Peyer's patch (tissue), 4 donors: ENCODE results near the gene MAST2.

Experiments used
- POLR2A ChIP-seq, 2 donors: fragments of 450-650 bp; IDR thresholded peaks; one replicate each; pipeline ENCODE4 v1.5.1; 2017; ENCODE audit warnings: antibody characterized with exemption in 2 of 2, mild to moderate bottlenecking in 2 of 2, moderate library complexity in 2 of 2
- TF ChIP-seq, protein P1 (sequence below), 6 experiments: fragments of 450-650 bp in 4 of 6; fragments of 200-600 bp in 2 of 6; sonication (generic) in 1 of 6; IDR thresholded peaks; one replicate each; pipeline ENCODE4 v1.5.1; 2017 to 2019; ENCODE audit warnings: antibody characterized with exemption in 6 of 6, mild to moderate bottlenecking in 3 of 6, moderate library complexity in 1 of 6

DNA sequence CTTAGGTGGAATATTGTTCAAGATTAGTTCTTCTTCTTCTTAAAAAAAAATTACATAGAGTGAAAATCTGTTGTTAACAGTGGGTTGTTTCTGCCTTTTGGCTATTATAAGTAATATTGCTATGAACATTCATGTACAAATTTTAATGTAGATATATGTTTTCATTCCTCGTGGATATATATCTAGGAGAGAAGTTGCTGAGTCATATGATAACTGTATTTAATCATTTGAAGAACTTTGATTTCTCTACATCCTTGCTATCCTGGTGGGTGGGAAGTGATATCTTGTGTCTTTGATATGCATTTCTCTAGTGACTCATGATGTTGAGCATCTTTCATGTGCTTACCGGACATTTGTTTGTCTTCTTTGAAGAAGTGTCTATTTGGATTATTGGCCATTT lies 29.9 kb downstream of the MAST2 start:
- TF ChIP-seq, protein P1, sequence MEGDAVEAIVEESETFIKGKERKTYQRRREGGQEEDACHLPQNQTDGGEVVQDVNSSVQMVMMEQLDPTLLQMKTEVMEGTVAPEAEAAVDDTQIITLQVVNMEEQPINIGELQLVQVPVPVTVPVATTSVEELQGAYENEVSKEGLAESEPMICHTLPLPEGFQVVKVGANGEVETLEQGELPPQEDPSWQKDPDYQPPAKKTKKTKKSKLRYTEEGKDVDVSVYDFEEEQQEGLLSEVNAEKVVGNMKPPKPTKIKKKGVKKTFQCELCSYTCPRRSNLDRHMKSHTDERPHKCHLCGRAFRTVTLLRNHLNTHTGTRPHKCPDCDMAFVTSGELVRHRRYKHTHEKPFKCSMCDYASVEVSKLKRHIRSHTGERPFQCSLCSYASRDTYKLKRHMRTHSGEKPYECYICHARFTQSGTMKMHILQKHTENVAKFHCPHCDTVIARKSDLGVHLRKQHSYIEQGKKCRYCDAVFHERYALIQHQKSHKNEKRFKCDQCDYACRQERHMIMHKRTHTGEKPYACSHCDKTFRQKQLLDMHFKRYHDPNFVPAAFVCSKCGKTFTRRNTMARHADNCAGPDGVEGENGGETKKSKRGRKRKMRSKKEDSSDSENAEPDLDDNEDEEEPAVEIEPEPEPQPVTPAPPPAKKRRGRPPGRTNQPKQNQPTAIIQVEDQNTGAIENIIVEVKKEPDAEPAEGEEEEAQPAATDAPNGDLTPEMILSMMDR (IDR thresholded peaks at IDR 0.05): no peak
- no peak for TF ChIP-seq POLR2A (IDR thresholded peaks at IDR 0.05)
